Measurements from ENCODE around the gene ZNF48. TPM values are rescaled to one million over a fixed set of nuclear protein-coding genes. Genes with fewer than 3 reads are reported as not detected.

ZNF48 gene
- total and polyA plus RNA-seq, 8 donors, result 3.9 to 33.6 (median 5.4) TPM

- H3K9me3 ChIP-seq, result no peaks in the 10 kb centered on the region
- peak overlapping the region; percentile 25 to 90 (median 85) for H3K27ac ChIP-seq
- peaks cover 9 to 25% (median 25%) of the 10 kb centered on the region in 4 donors for H3K4me1 ChIP-seq
- intact Hi-C loops (cut with DNase I; ENCODE audit: low total_unique reads), result loop anchor here (10.0 kb wide), 1 partner anchor 94 kb away; the partner anchor contains the start of gene ZNF768
- 52 to 57% (median 55%) methylated on average over 15 to 19 of the region's 19 CpGs for WGBS, 5 donors
- no peak for DNase-seq
- H3K36me3 ChIP-seq, result peaks cover 0 to 18% (median 16%) of the 10 kb centered on the region in 4 donors
- H3K4me3 ChIP-seq, result peak overlapping the region; percentile 69 to 82 (median 74)
- TF ChIP-seq POLR2AphosphoS5 (IDR thresholded peaks at IDR 0.05), result no peak
- no peak for TF ChIP-seq POLR2A (IDR thresholded peaks at IDR 0.05)
- no peak for TF ChIP-seq EP300 (IDR thresholded peaks at IDR 0.05)
- TF ChIP-seq, protein P1, sequence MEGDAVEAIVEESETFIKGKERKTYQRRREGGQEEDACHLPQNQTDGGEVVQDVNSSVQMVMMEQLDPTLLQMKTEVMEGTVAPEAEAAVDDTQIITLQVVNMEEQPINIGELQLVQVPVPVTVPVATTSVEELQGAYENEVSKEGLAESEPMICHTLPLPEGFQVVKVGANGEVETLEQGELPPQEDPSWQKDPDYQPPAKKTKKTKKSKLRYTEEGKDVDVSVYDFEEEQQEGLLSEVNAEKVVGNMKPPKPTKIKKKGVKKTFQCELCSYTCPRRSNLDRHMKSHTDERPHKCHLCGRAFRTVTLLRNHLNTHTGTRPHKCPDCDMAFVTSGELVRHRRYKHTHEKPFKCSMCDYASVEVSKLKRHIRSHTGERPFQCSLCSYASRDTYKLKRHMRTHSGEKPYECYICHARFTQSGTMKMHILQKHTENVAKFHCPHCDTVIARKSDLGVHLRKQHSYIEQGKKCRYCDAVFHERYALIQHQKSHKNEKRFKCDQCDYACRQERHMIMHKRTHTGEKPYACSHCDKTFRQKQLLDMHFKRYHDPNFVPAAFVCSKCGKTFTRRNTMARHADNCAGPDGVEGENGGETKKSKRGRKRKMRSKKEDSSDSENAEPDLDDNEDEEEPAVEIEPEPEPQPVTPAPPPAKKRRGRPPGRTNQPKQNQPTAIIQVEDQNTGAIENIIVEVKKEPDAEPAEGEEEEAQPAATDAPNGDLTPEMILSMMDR (IDR thresholded peaks at IDR 0.05), result peak in 2 of 7 experiments; percentile 4 to 45
- H3K27me3 ChIP-seq, result no peaks in the 10 kb centered on the region
These were observed 35.3 kb downstream of the ZNF48 start for GRCh38 chr16:30430428-30430970.

- intact Hi-C loops (cut with DNase I; ENCODE audit: low total_unique reads), result loop anchor here (10.0 kb wide), 1 partner anchor 90 kb away; the partner anchor contains the start of gene ZNF768
- TF ChIP-seq, protein P1 (IDR thresholded peaks at IDR 0.05), result no peak
- WGBS, 5 donors, result 58 to 79% (median 73%) methylated on average over 4 of the region's 4 CpGs
These were observed 39.6 kb downstream of the ZNF48 start for GRCh38 chr16:30434852-30435251.

DNA sequence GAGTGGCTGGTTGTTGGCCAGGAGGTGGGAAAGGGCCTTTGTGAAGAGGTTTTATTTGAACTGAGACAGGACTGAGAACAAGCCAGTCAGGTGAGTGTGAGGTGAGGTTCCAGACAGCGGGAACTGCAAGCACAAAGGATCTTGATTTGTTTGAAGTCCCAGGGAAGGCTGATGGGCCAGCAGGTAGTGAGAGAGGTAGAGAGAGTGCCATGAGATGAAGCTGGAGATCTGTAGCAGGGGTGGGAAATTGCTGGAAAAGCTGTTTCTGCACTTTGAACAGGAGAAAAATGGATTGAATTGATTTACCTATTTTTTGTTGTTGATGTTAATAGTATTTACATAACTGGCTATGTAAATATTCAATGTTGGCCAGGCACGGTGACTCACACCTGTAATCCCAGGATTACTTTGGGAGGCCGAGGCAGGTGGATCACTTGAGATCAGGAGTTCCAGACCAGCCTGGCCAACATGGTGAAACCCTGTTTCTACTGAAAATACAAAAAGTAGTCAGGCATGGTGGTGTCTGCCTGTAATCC, 42.4 kb downstream of the ZNF48 start:
- no peaks in the 10 kb centered on the region for H3K9me3 ChIP-seq
- intact Hi-C loops (cut with DNase I; ENCODE audit: low total_unique reads), result loop anchor here (10.0 kb wide), 1 partner anchor 87 kb away; the partner anchor contains the start of gene ZNF768
- 24 to 47% (median 37%) methylated on average over 3 of the region's 3 CpGs for WGBS, 5 donors
- peak; percentile 45 to 47 for DNase-seq
- no peak overlapping the region for H3K4me3 ChIP-seq
- no peaks in the 10 kb centered on the region for H3K27me3 ChIP-seq
- no peak for TF ChIP-seq POLR2A (IDR thresholded peaks at IDR 0.05)
- peak overlapping the region in 1 of 5 donors; percentile 30 for H3K27ac ChIP-seq
- peaks cover 0 to 9% (median 2%) of the 10 kb centered on the region in 4 donors for H3K4me1 ChIP-seq
- peaks cover 0 to 3% (median 1%) of the 10 kb centered on the region in 4 donors for H3K36me3 ChIP-seq

More at GRCh38 chr16:30434852-30435251, 39.6 kb downstream of the ZNF48 start:
- no peaks in the 10 kb centered on the region for H3K27me3 ChIP-seq
- DNase-seq, result no peak
- H3K27ac ChIP-seq, result no peak overlapping the region
- peaks cover 0 to 16% (median 7%) of the 10 kb centered on the region in 4 donors for H3K4me1 ChIP-seq
- no peaks in the 10 kb centered on the region for H3K9me3 ChIP-seq
- H3K36me3 ChIP-seq, result no peaks in the 10 kb centered on the region
- H3K4me3 ChIP-seq, result no peak overlapping the region

DNA sequence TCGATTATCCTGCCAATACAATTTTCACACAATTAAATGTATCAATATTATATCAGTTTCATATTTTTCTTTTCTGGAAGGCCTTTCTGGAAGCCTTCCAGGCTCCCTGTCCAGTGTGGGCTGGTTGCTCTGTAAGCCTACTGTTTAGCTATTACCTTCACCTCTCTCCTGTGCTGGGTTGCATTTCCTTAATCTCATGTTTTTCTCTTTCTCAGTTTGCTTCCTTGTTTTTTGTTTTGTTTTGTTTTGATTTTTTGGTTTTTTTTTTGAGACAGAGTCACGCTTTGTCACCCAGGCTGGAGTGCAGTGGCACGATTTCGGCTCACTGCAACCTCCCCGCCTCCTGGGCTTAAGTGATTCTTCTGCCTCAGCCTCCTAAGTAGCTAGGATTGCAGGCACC, 43.6 kb downstream of the ZNF48 start:
- Histone ChIP-seq H3K36me3 (peaks cover 0 to 14% (median 11%) of the 10 kb centered on the region in 4 donors), H3K27ac (no peak overlapping the region), H3K9me3 (no peaks in the 10 kb centered on the region), H3K27me3 (no peaks in the 10 kb centered on the region), H3K4me1 (peaks cover 1 to 21% (median 13%) of the 10 kb centered on the region in 4 donors), H3K4me3 (no peak overlapping the region)
- TF ChIP-seq, protein P1 (IDR thresholded peaks at IDR 0.05), result no peak
- no peak for TF ChIP-seq EP300 (IDR thresholded peaks at IDR 0.05)
- intact Hi-C loops (cut with DNase I; ENCODE audit: low total_unique reads), result loop anchor here (10.0 kb wide), 1 partner anchor 86 kb away; the partner anchor contains the start of gene ZNF768
- DNase-seq, result no peak
- WGBS, 5 donors, result 80 to 90% (median 85%) methylated on average over 5 of the region's 5 CpGs

Data from stomach (tissue), 9 donors.